HCT116 (cell line): ENCODE data around the gene CNGA3. TPM values are rescaled to one million over a fixed set of nuclear protein-coding genes. Genes with fewer than 3 reads are reported as not detected.
"Not testable (repeated sequence)": the region's sequence is repeated elsewhere in the genome, so short reads cannot be mapped to it uniquely, and the experiment has no call there.

ENCODE experiments used
- ATAC-seq: fragments of 200-7000 bp; cut with Tn5 transposase; 2 replicates; pipeline ENCODE4 v1.9.1; 2020; ENCODE audit warnings: mild to moderate bottlenecking, moderate library complexity
- BruUV-seq: library from RNA; stranded (reverse); fragments of 400-500 nt; replicated peaks from 2 replicates; lab custom pipeline; 2021; lab: Mats Ljungman, UMichigan
- CTCF ChIA-PET: fragments of 300-600 bp; sonication (Branson Sonifier 250); formaldehyde crosslinking; loops from one replicate; lab custom pipeline; 2021; ENCODE audit warnings: antibody characterized with exemption; lab: Charles Lee
- POLR2A ChIA-PET: fragments of 300-600, 350-600 bp; sonication (Branson Sonifier 250); formaldehyde crosslinking; loops from one replicate; lab custom pipeline; 2021; ENCODE audit warnings: antibody characterized with exemption; lab: Charles Lee
- RAD21 ChIA-PET, 2 experiments: fragments of 300-600 bp; sonication (Branson Sonifier 250); formaldehyde crosslinking; loops; one replicate each; lab custom pipeline; 2023; ENCODE audit warnings: low total read pairs in 2 of 2; ENCODE audit not compliant: uncharacterized antibody in 2 of 2, unreplicated experiment in 2 of 2, low non-redundant PET in 1 of 2; lab: Charles Lee
- DNase-seq: peaks from one replicate; pipeline ENCODE4 v3.0.0-alpha.2; 2010; ENCODE audit warnings: low read depth, low spot score
- H2AFZ ChIP-seq: fragments of 200-600 bp; shearing (Covaris generic), sonication (generic); 2 replicates; pipeline ENCODE4 v1.6.1; 2017; ENCODE audit warnings: low read depth, mixed run types, mixed read lengths, antibody characterized with exemption, low read length; ENCODE audit not compliant: poor library complexity, severe bottlenecking
- H3K27ac ChIP-seq: 2 replicates; pipeline ENCODE4 v1.5.1; 2012; ENCODE audit warnings: low read depth, low read length
- H3K27me3 ChIP-seq: fragments of 200-600 bp; sonication (generic); 2 replicates; pipeline ENCODE4 v1.6.1; 2016; ENCODE audit warnings: mixed run types, low read length, mixed read lengths; ENCODE audit not compliant: insufficient read depth
- H3K36me3 ChIP-seq, 2 experiments: fragments of 200-500 bp in 1 of 2; fragments of 200-600 bp in 1 of 2; sonication (Bioruptor generic) in 1 of 2; sonication (generic) in 1 of 2; 2 replicates each; pipeline versions ENCODE4 v1.5.1 to v1.6.1; 2014 to 2016; ENCODE audit warnings: low read length in 2 of 2, inconsistent platforms in 1 of 2, mixed read lengths in 1 of 2, mixed run types in 1 of 2; ENCODE audit not compliant: insufficient read depth in 2 of 2, control insufficient read depth in 1 of 2
- H3K4me1 ChIP-seq, 2 experiments: fragments of 200-600 bp in 1 of 2; sonication (generic) in 1 of 2; 2 replicates each; pipeline versions ENCODE4 v1.5.1 to v1.6.1; 2012 to 2017; ENCODE audit warnings: low read length in 2 of 2, inconsistent platforms in 1 of 2, mild to moderate bottlenecking in 1 of 2, mixed read lengths in 1 of 2, mixed run types in 1 of 2, moderate library complexity in 1 of 2; ENCODE audit not compliant: insufficient read depth in 2 of 2, control insufficient read depth in 1 of 2
- H3K4me2 ChIP-seq: fragments of 200-600 bp; sonication (generic); 2 replicates; pipeline ENCODE4 v1.6.1; 2017; ENCODE audit warnings: mixed run types, low read length, mixed read lengths
- H3K4me3 ChIP-seq, 2 experiments: fragments of 200-600 bp in 1 of 2; sonication (generic) in 1 of 2; replicated peaks in 1 of 2; 2 replicates each; pipeline ENCODE4 v1.5.1; 2011 to 2016; ENCODE audit warnings: low read length in 2 of 2, control low read depth in 1 of 2, low read depth in 1 of 2, mild to moderate bottlenecking in 1 of 2, mixed read lengths in 1 of 2, mixed run types in 1 of 2
- H3K79me2 ChIP-seq: fragments of 200-600 bp; sonication (generic); 2 replicates; pipeline ENCODE4 v1.6.1; 2017; ENCODE audit warnings: mild to moderate bottlenecking, mixed run types, low read length, moderate library complexity, mixed read lengths; ENCODE audit not compliant: insufficient read depth
- H3K9ac ChIP-seq: fragments of 200-600 bp; sonication (generic); 2 replicates; pipeline ENCODE4 v1.6.1; 2016; ENCODE audit warnings: low read length, mixed read lengths
- H3K9me2 ChIP-seq: fragments of 200-600 bp; sonication (generic), shearing (Covaris generic); 2 replicates; pipeline ENCODE4 v1.6.1; 2017; ENCODE audit warnings: mixed run types, mild to moderate bottlenecking, moderate library complexity; ENCODE audit not compliant: insufficient read depth
- H3K9me3 ChIP-seq, 2 experiments: fragments of 200-500 bp in 1 of 2; fragments of 200-600 bp in 1 of 2; sonication (Bioruptor generic) in 1 of 2; sonication (generic) in 1 of 2; 2 replicates each; pipeline ENCODE4 v1.6.1; 2014 to 2017; ENCODE audit warnings: low read length in 2 of 2, mixed read lengths in 2 of 2, inconsistent platforms in 1 of 2, low read depth in 1 of 2, mild to moderate bottlenecking in 1 of 2, mixed run types in 1 of 2, moderate library complexity in 1 of 2; ENCODE audit not compliant: control insufficient read depth in 1 of 2, insufficient read depth in 1 of 2
- H4K20me1 ChIP-seq: fragments of 200-600 bp; sonication (generic), shearing (Covaris generic); 2 replicates; pipeline ENCODE4 v1.6.1; 2017; ENCODE audit warnings: mixed run types, mild to moderate bottlenecking, moderate library complexity; ENCODE audit not compliant: insufficient read depth
- CEBPB ChIP-seq: IDR thresholded peaks from 2 replicates; pipeline ENCODE4 v1.6.1; 2012; ENCODE audit warnings: low read depth
- CTCF ChIP-seq, 3 experiments: fragments of 200-600 bp in 1 of 3; sonication (generic) in 1 of 3; IDR thresholded peaks in 2 of 3; conservative IDR thresholded peaks in 1 of 3; 2 replicates each; pipeline ENCODE4 v1.5.1; 2012 to 2017; ENCODE audit warnings: low read depth in 2 of 3, low read length in 2 of 3, antibody characterized with exemption in 1 of 3, borderline replicate concordance in 1 of 3, control low read depth in 1 of 3, mild to moderate bottlenecking in 1 of 3, mixed read lengths in 1 of 3, mixed run types in 1 of 3, moderate library complexity in 1 of 3; ENCODE audit not compliant: insufficient read depth in 1 of 3
- ELF1 ChIP-seq: IDR thresholded peaks from 2 replicates; pipeline ENCODE4 v1.6.1; 2012; ENCODE audit warnings: low read depth, borderline replicate concordance
- intact Hi-C: fragments of 100-400 bp; cut with micrococcal nuclease; formaldehyde crosslinking; loops from 2 replicates; pipeline ENCODE4 v1.10.0; 2022
- total RNA-seq: library from RNA; stranded (reverse); gene quantifications from one replicate; pipeline ENCODE4 v1.2.1, GENCODE V29; 2021; ENCODE audit not compliant: unreplicated experiment

Gene CNGA3
- total RNA-seq, 1 experiment from 2014 or later, result not detected

DNA sequence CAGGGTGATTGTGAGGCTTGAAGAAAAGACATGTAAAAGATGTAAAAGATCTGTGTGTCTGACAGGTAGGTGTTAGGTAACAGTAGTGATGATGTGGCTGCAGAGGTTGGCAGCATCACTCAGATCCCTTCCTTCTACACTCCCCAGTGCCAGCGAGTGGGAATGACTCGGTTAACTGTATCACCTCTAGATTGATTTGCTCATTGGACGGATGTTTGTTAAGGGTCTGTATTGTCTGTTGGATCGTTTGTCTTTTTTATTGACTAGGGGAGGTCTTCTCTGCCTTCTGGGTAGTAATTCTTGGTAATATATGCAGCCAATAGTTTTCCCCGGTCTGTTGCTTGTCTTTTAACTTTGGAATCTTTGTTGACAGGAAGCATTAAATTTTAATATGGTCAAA, 44.8 kb upstream of the CNGA3 start:
- H3K9me2 ChIP-seq, result no peaks in the 10 kb centered on the region
- no peak overlapping the region for H3K4me2 ChIP-seq
- ChIA-PET RAD21 (no interaction called here), CTCF (no interaction called here), POLR2A (no interaction called here)
- H3K27ac ChIP-seq, result no peak overlapping the region
- no peaks in the 10 kb centered on the region for H3K4me1 ChIP-seq
- no peak overlapping the region for H3K4me3 ChIP-seq
- H3K9ac ChIP-seq, result no peak overlapping the region
- H3K9me3 ChIP-seq, result no peaks in the 10 kb centered on the region
- TF ChIP-seq CTCF (IDR thresholded peaks at IDR 0.05 in 2 of 3, conservative IDR thresholded peaks at IDR 0.05 in 1 of 3; ENCODE audit: borderline replicate concordance in 1 of 3, insufficient read depth in 1 of 3, low read depth in 2 of 3, low read length in 2 of 3) (no peak), CEBPB (no peak), ELF1 (no peak)
- DNase-seq (no peak), ATAC-seq (no peak)
- H2AFZ ChIP-seq, result no peak overlapping the region
- H3K27me3 ChIP-seq, result no peaks in the 10 kb centered on the region
- no peaks in the 10 kb centered on the region for H3K36me3 ChIP-seq
- H4K20me1 ChIP-seq, result no peaks in the 10 kb centered on the region
- BruUV-seq, result no TSS peak
- intact Hi-C loops, result no loop called here
- no peaks in the 10 kb centered on the region for H3K79me2 ChIP-seq

- H4K20me1 ChIP-seq, POLR2A ChIA-PET, H3K4me3 ChIP-seq, H3K9me3 ChIP-seq, ATAC-seq, DNase-seq, H3K27me3 ChIP-seq, H3K27ac ChIP-seq, CTCF ChIA-PET, H3K9me2 ChIP-seq, BruUV-seq, H3K36me3 ChIP-seq, H3K79me2 ChIP-seq, RAD21 ChIA-PET, H3K4me2 ChIP-seq, H3K4me1 ChIP-seq, H3K9ac ChIP-seq, intact Hi-C loops, H2AFZ ChIP-seq: not testable (repeated sequence)
Measured at GRCh38 chr2:98307131-98307696, 39.0 kb upstream of the CNGA3 start.
